Stomach (tissue), 19 donors: ENCODE measurements around the gene TSHZ2. TPM values are rescaled to one million over a fixed set of nuclear protein-coding genes. Genes with fewer than 3 reads are reported as not detected.
A peak's percentile ranks its signal among the peaks of the same experiment; 100 is the strongest.

ENCODE experiments used
- DNase-seq, 2 donors: peaks; one replicate each; pipeline versions ENCODE4 v3.0.0 to v3.0.0-alpha.2; 2013 to 2019
- H3K27ac ChIP-seq, 5 donors: fragments of 200-600 bp in 4 of 5; sonication (generic) in 4 of 5; one replicate each; pipeline ENCODE4 v1.5.1; 2013 to 2019; ENCODE audit warnings: mild to moderate bottlenecking in 1 of 5, moderate library complexity in 1 of 5
- H3K27me3 ChIP-seq, 3 donors: fragments of 200-600 bp; sonication (generic); one replicate each; pipeline ENCODE4 v1.5.1; 2017 to 2019; ENCODE audit warnings: mixed run types in 1 of 3
- H3K36me3 ChIP-seq, 4 donors: fragments of 200-600 bp; sonication (generic); 1 replicate in 3 of 4; 2 replicates in 1 of 4; pipeline ENCODE4 v1.5.1; 2016 to 2019
- H3K4me1 ChIP-seq, 4 donors: fragments of 200-600 bp; sonication (generic); one replicate each; pipeline ENCODE4 v1.5.1; 2016 to 2019
- H3K4me3 ChIP-seq, 4 donors: fragments of 200-600 bp; sonication (generic) in 3 of 4; one replicate each; pipeline ENCODE4 v1.5.1; 2016 to 2019; ENCODE audit warnings: mild to moderate bottlenecking in 1 of 4
- H3K9me3 ChIP-seq, 4 donors: fragments of 200-600 bp; sonication (generic); one replicate each; pipeline ENCODE4 v1.5.1; 2016 to 2019
- CTCF ChIP-seq, 7 experiments: fragments of 450-650 bp in 4 of 7; fragments of 200-600 bp in 3 of 7; sonication (generic) in 3 of 7; IDR thresholded peaks; one replicate each; pipeline ENCODE4 v1.5.1; 2016 to 2019; ENCODE audit warnings: antibody characterized with exemption in 7 of 7, control low read depth in 2 of 7, mild to moderate bottlenecking in 1 of 7
- EP300 ChIP-seq: sonication (generic); formaldehyde crosslinking; IDR thresholded peaks from one replicate; pipeline ENCODE4 v1.6.1; 2017; ENCODE audit warnings: antibody characterized with exemption
- POLR2A ChIP-seq, 4 donors: fragments of 450-650 bp; IDR thresholded peaks; one replicate each; pipeline ENCODE4 v1.6.1; 2016; ENCODE audit warnings: antibody characterized with exemption in 4 of 4, control low read depth in 2 of 4, mild to moderate bottlenecking in 1 of 4, moderate library complexity in 1 of 4
- POLR2AphosphoS5 ChIP-seq, 3 donors: sonication (generic); formaldehyde crosslinking; IDR thresholded peaks; one replicate each; pipeline ENCODE4 v1.6.1; 2016; ENCODE audit warnings: antibody characterized with exemption in 3 of 3
- WGBS, 5 donors: extraction: QIAGEN DNeasy Blood & Tissue Kit in 3 of 5; methylation state at CpG; one replicate each; pipeline versions ENCODE4 v1.1.5 to v1.1.7; 2013 to 2018; 5-methylcytosine and 5-hydroxymethylcytosine counted together
- intact Hi-C: fragments of 100-400 bp; cut with DNase I; formaldehyde crosslinking; loops from one replicate; pipeline ENCODE4 v1.15.1; 2023; ENCODE audit warnings: low total_unique reads
- long read RNA-seq, 10 donors: transcript quantifications; one replicate each; lab custom pipeline, GENCODE V29; 2026
- polyA plus RNA-seq, 3 donors: library from polyadenylated mRNA; stranded (reverse); fragments of 200-250 nt; gene quantifications; one replicate each; pipeline ENCODE4 v1.2.3, GENCODE V29; 2013
- total RNA-seq, 5 donors: library from RNA; depleted of rRNA; stranded (reverse); fragments of >200 nt; gene quantifications; one replicate each; pipeline versions ENCODE4 v1.1.0 to v1.2.3, GENCODE V29; 2014 to 2016
- donor health status: healthy with polysubstance abuse.
- donor health status: Bipolar disorder and iron deficiency.
- donor health status: healthy.

TSHZ2 gene, protein sequence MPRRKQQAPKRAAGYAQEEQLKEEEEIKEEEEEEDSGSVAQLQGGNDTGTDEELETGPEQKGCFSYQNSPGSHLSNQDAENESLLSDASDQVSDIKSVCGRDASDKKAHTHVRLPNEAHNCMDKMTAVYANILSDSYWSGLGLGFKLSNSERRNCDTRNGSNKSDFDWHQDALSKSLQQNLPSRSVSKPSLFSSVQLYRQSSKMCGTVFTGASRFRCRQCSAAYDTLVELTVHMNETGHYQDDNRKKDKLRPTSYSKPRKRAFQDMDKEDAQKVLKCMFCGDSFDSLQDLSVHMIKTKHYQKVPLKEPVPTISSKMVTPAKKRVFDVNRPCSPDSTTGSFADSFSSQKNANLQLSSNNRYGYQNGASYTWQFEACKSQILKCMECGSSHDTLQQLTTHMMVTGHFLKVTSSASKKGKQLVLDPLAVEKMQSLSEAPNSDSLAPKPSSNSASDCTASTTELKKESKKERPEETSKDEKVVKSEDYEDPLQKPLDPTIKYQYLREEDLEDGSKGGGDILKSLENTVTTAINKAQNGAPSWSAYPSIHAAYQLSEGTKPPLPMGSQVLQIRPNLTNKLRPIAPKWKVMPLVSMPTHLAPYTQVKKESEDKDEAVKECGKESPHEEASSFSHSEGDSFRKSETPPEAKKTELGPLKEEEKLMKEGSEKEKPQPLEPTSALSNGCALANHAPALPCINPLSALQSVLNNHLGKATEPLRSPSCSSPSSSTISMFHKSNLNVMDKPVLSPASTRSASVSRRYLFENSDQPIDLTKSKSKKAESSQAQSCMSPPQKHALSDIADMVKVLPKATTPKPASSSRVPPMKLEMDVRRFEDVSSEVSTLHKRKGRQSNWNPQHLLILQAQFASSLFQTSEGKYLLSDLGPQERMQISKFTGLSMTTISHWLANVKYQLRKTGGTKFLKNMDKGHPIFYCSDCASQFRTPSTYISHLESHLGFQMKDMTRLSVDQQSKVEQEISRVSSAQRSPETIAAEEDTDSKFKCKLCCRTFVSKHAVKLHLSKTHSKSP (N-terminal part only)
- 10 to 100 TPM in 3 of 5 donors, 1 to 10 TPM in 2; 2.9 to 20.5 (median 13.2) TPM for total RNA-seq
- polyA plus RNA-seq: 1 to 10 TPM; 4.1 to 6.8 (median 4.7) TPM
- long read RNA-seq, donor 1, partial matches to known transcripts: 0 of 4 reads
- long read RNA-seq, donor 1, other reads (novel, unspliced or antisense): 0 of 4 reads
- long read RNA-seq, donor 2, partial matches to known transcripts: 0 of 4 reads
- long read RNA-seq, donor 2, other reads (novel, unspliced or antisense): 0 of 4 reads
- long read RNA-seq, donor 3, partial matches to known transcripts: 0 of 2 reads
- long read RNA-seq, donor 3, other reads (novel, unspliced or antisense): 0 of 2 reads
- long read RNA-seq, donor 4, partial matches to known transcripts: 0 of 2 reads
- long read RNA-seq, donor 4, other reads (novel, unspliced or antisense): 0 of 2 reads
- long read RNA-seq, donor 5, transcript TSHZ2-205 (1 exons, 670 nt): major isoform, 5 of 23 reads
- long read RNA-seq, donor 5, partial matches to known transcripts: 18 of 23 reads
- long read RNA-seq, donor 5, other reads (novel, unspliced or antisense): 0 of 23 reads
- long read RNA-seq, donor 6, transcript TSHZ2-205 (1 exons, 670 nt): major isoform, 11 of 11 reads
- long read RNA-seq, donor 6, partial matches to known transcripts: 0 of 11 reads
- long read RNA-seq, donor 6, other reads (novel, unspliced or antisense): 0 of 11 reads
- long read RNA-seq, donor 7, transcript TSHZ2-205 (1 exons, 670 nt): major isoform, 10 of 20 reads
- long read RNA-seq, donor 7, partial matches to known transcripts: 10 of 20 reads
- long read RNA-seq, donor 7, other reads (novel, unspliced or antisense): 0 of 20 reads
- long read RNA-seq, donor 8, partial matches to known transcripts: 0 of 3 reads
- long read RNA-seq, donor 8, other reads (novel, unspliced or antisense): 0 of 3 reads
- long read RNA-seq, donor 9, transcript TSHZ2-205 (1 exons, 670 nt): major isoform, 9 of 9 reads
- long read RNA-seq, donor 9, partial matches to known transcripts: 0 of 9 reads
- long read RNA-seq, donor 9, other reads (novel, unspliced or antisense): 0 of 9 reads
- long read RNA-seq, donor 10, partial matches to known transcripts: 0 of 3 reads
- long read RNA-seq, donor 10, other reads (novel, unspliced or antisense): 0 of 3 reads

DNA sequence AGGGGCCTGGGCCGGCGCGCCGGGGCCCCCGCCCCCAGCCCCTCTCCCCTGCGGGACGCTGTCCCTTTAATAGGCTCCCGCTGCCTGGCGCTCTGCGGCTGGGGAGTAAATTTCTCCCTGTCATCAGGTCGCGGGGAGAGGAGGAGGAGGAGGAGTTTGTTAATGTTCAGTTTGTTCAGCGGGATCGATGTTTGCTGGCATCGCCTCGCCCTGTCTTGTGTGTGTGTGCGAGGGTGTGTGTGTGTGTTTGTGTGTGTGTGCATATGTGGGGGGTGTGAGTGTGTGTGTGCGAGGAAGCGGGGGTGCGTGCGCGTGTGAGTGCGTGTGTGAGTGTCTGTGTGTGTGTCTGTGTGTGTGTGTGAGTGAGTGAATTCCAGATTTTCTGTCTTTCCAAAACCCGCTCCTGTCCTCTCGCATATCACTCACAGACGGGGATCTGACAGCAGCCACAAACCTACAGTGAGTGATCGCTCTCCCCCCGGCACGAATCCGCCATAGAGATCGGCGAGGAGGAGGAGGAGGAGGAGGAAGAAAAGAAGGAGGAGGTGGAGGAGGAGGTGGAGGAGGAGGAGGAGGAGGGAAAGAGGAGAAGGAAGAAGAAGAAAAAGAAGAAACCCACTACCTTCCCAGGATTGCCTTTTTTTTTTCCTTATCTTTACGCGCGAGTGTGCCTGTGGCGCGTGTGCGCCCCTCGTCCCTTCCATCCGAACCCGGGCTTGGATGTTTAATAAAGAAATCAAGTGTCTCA, at the start of gene TSHZ2:
Gene TSHZ2 (plus strand): TSS at position 169 of the 748 bp plus-strand sequence. CDS start 936 bp downstream, outside the sequence.
- TF ChIP-seq POLR2A (IDR thresholded peaks at IDR 0.05): no peak
- no peak for TF ChIP-seq EP300
- no peak for TF ChIP-seq POLR2AphosphoS5 (IDR thresholded peaks at IDR 0.05)
- no peak for TF ChIP-seq CTCF (IDR thresholded peaks at IDR 0.05)
- no peaks in the 10 kb centered on the region for H3K9me3 ChIP-seq
- H3K27me3 ChIP-seq: peaks cover 0 to 32% (median 13%) of the 10 kb centered on the region in 3 donors
- H3K36me3 ChIP-seq: no peaks in the 10 kb centered on the region
- peak within 1 kb of the TSS; percentile 45 to 53 (median 50) for H3K4me3 ChIP-seq
- DNase-seq: peak; percentile 44 to 89
- WGBS, 5 donors: 1 to 3% (median 1%) methylated on average over 31 to 40 of the region's 41 CpGs
- H3K4me1 ChIP-seq: peaks cover 0 to 37% (median 18%) of the 10 kb centered on the region in 4 donors
- peak within 1 kb of the TSS; percentile 63 to 79 (median 67) for H3K27ac ChIP-seq
- intact Hi-C loops: no loop called here

DNA sequence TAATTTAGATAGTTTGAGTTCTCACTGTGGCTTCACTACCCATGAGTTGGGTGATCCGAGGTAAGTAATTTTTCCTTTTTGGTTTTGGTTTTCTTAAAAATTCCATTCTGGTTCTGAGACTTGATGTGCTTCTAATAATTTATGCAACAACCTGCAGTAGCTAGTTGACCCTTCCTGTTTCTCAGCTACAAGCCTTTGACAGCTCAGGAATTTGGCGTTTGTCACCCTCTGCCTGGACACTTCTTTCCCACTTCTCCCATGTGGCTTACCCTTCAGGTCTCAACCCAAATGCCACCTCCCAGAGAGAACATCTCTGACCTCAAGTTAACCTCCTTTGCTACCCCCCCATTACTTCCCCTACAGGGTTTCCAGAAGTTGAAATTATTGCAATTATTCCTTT, 49.7 kb upstream of the TSHZ2 start:
- intact Hi-C loops: no loop called here
- H3K9me3 ChIP-seq: no peaks in the 10 kb centered on the region

More for the DNA sequence above, 49.7 kb upstream of the TSHZ2 start:
- no peak for TF ChIP-seq EP300
- TF ChIP-seq POLR2AphosphoS5 (IDR thresholded peaks at IDR 0.05): no peak
- TF ChIP-seq POLR2A (IDR thresholded peaks at IDR 0.05): no peak
- TF ChIP-seq CTCF (IDR thresholded peaks at IDR 0.05): no peak
- no peak overlapping the region for H3K4me3 ChIP-seq
- no peaks in the 10 kb centered on the region for H3K27me3 ChIP-seq
- WGBS, 5 donors: 62 to 74% (median 64%) methylated on average over 2 of the region's 2 CpGs
- no peak for DNase-seq
- H3K4me1 ChIP-seq: no peaks in the 10 kb centered on the region
- H3K27ac ChIP-seq: no peak overlapping the region
- no peaks in the 10 kb centered on the region for H3K36me3 ChIP-seq
